OCI-LY1 (cell line): ENCODE measurements around the gene TNRC6C.

Experiments
- H2AFZ ChIP-seq: fragments of 200-600 bp; sonication (generic), shearing (Covaris generic); 2 replicates; pipeline ENCODE4 v1.6.0; 2014; ENCODE audit warnings: antibody characterized with exemption, mild to moderate bottlenecking, low read length
- H3F3A ChIP-seq: fragments of 200-600 bp; sonication (generic), shearing (Covaris generic); 2 replicates; pipeline ENCODE4 v1.6.0; 2014; ENCODE audit warnings: mild to moderate bottlenecking, antibody characterized with exemption, low read length, moderate library complexity; ENCODE audit not compliant: insufficient read depth
- H3K27ac ChIP-seq: fragments of 200-600 bp; sonication (generic); 2 replicates; pipeline ENCODE4 v1.5.1; 2014; ENCODE audit warnings: low read length, mixed run types, mild to moderate bottlenecking, low read depth; ENCODE audit not compliant: poor library complexity, severe bottlenecking
- H3K27me3 ChIP-seq: fragments of 200-600 bp; sonication (generic); 2 replicates; pipeline ENCODE4 v1.6.0; 2014; ENCODE audit warnings: antibody characterized with exemption, mild to moderate bottlenecking, low read length, moderate library complexity; ENCODE audit not compliant: insufficient read depth
- H3K36me3 ChIP-seq: fragments of 200-600 bp; sonication (generic); 2 replicates; pipeline ENCODE4 v1.6.1; 2014; ENCODE audit warnings: mild to moderate bottlenecking, antibody characterized with exemption, low read length, moderate library complexity, mixed read lengths; ENCODE audit not compliant: insufficient read depth
- H3K4me1 ChIP-seq: fragments of 200-600 bp; sonication (generic); 2 replicates; pipeline ENCODE4 v1.5.1; 2014; ENCODE audit warnings: mild to moderate bottlenecking, low read length, moderate library complexity; ENCODE audit not compliant: insufficient read depth, severe bottlenecking
- H3K4me2 ChIP-seq: fragments of 200-600 bp; sonication (generic), shearing (Covaris generic); 2 replicates; pipeline ENCODE4 v1.6.1; 2014; ENCODE audit warnings: low read length
- H3K4me3 ChIP-seq: fragments of 200-600 bp; sonication (generic); 2 replicates; pipeline ENCODE4 v1.5.1; 2014; ENCODE audit warnings: low read length, low read depth, mild to moderate bottlenecking, mixed read lengths; ENCODE audit not compliant: poor library complexity, severe bottlenecking
- H3K79me2 ChIP-seq: fragments of 200-600 bp; shearing (Covaris generic); 2 replicates; pipeline ENCODE4 v1.6.1; 2016; ENCODE audit warnings: mixed run types, low read length, mixed read lengths; ENCODE audit not compliant: insufficient read depth
- H3K9ac ChIP-seq: fragments of 200-600 bp; sonication (generic), shearing (Covaris generic); 2 replicates; pipeline ENCODE4 v1.6.1; 2014; ENCODE audit warnings: mild to moderate bottlenecking, low read length, mixed read lengths
- H3K9me2 ChIP-seq: fragments of 200-600 bp; sonication (generic), shearing (Covaris generic); 2 replicates; pipeline ENCODE4 v1.6.1; 2014; ENCODE audit warnings: low read depth, mild to moderate bottlenecking, low read length, mixed read lengths
- H3K9me3 ChIP-seq: fragments of 200-600 bp; shearing (Covaris generic); 2 replicates; pipeline ENCODE4 v1.6.1; 2014; ENCODE audit warnings: low read length, mixed read lengths
- H4K20me1 ChIP-seq: fragments of 200-600 bp; sonication (generic), shearing (Covaris generic); 2 replicates; pipeline ENCODE4 v1.6.0; 2016; ENCODE audit warnings: mild to moderate bottlenecking, low read length; ENCODE audit not compliant: insufficient read depth
- EZH2 ChIP-seq: fragments of 200-600 bp; sonication (generic), shearing (Covaris generic); IDR thresholded peaks from 2 replicates; pipeline ENCODE4 v1.8.0; 2017; ENCODE audit warnings: borderline replicate concordance, mixed run types, mild to moderate bottlenecking, antibody characterized with exemption, low read length, moderate library complexity, mixed read lengths
- TF ChIP-seq, protein P1 (sequence below): fragments of 200-600 bp; sonication (generic), shearing (Covaris generic); IDR thresholded peaks from 2 replicates; pipeline ENCODE4 v1.5.1; 2017; ENCODE audit warnings: mild to moderate bottlenecking, antibody characterized with exemption, low read length, moderate library complexity, mixed read lengths

The TNRC6C gene

DNA sequence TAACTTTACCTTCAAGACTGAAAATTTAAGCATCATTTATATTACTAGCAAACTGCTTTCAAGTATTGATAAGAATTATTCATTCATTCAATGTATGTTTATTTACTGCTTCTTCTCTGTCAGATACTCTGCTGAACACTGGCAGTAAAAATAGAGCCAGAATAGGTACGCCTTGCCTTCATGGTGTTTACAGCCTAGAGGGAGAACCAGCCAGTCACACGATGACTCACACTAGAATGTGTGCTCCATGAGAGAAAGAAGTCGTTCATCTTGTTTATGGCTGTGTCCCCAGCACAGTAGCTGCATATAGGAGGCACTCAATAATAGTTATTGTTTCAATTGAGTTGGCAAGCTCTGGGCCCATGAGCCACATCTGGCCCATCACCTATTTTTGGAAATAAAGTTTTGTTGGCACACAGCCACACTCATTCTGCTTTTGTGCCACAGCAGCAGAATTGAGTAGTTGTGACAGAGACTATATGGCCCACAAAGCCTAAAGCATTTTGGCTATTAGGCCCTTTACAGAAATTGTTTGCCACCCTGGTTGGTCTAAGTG is 85.9 kb downstream of the TNRC6C start:
- Histone ChIP-seq H3K79me2 (no peaks in the 10 kb centered on the region), H3K27me3 (no peaks in the 10 kb centered on the region), H3K4me1 (peaks cover 17% of the 10 kb centered on the region), H3F3A (no peaks in the 10 kb centered on the region), H3K9ac (no peak overlapping the region), H3K9me2 (no peaks in the 10 kb centered on the region), H3K4me2 (no peak overlapping the region), H4K20me1 (no peaks in the 10 kb centered on the region), H3K27ac (no peak overlapping the region), H3K9me3 (no peaks in the 10 kb centered on the region), H3K4me3 (no peak overlapping the region), H2AFZ (no peak overlapping the region), H3K36me3 (peaks cover 8% of the 10 kb centered on the region)
- TF ChIP-seq, protein P1, sequence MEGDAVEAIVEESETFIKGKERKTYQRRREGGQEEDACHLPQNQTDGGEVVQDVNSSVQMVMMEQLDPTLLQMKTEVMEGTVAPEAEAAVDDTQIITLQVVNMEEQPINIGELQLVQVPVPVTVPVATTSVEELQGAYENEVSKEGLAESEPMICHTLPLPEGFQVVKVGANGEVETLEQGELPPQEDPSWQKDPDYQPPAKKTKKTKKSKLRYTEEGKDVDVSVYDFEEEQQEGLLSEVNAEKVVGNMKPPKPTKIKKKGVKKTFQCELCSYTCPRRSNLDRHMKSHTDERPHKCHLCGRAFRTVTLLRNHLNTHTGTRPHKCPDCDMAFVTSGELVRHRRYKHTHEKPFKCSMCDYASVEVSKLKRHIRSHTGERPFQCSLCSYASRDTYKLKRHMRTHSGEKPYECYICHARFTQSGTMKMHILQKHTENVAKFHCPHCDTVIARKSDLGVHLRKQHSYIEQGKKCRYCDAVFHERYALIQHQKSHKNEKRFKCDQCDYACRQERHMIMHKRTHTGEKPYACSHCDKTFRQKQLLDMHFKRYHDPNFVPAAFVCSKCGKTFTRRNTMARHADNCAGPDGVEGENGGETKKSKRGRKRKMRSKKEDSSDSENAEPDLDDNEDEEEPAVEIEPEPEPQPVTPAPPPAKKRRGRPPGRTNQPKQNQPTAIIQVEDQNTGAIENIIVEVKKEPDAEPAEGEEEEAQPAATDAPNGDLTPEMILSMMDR = no peak
- TF ChIP-seq EZH2 = no peak

DNA sequence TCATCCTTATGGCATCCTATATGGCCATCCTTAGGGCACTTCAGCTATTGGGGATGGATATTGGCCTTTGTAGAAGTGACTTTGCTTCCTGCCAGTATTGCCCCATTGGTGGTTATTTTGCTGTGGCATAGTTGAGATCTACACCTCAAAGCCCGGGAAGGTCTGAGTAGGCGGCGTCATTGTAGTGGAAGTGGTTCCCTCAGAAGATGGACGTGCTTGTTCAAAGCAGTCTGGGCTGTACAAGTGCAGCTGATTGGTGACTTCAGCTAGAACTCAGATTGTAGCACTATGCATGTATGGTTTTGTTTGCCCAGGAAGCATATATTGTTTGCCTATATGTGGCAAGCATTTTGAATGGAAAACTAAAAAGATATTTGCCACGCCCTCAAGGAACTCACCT is 86.8 kb downstream of the TNRC6C start:
- H3K9me2 ChIP-seq = no peaks in the 10 kb centered on the region
- H3K9me3 ChIP-seq = no peaks in the 10 kb centered on the region
- no peaks in the 10 kb centered on the region for H4K20me1 ChIP-seq
- H3K36me3 ChIP-seq = peaks cover 14% of the 10 kb centered on the region
- peaks cover 14% of the 10 kb centered on the region for H3K4me1 ChIP-seq
- TF ChIP-seq, protein P1 = no peak
- no peak for TF ChIP-seq EZH2
- no peaks in the 10 kb centered on the region for H3F3A ChIP-seq
- no peak overlapping the region for H3K9ac ChIP-seq
- no peaks in the 10 kb centered on the region for H3K79me2 ChIP-seq
- H3K4me2 ChIP-seq = no peak overlapping the region
- H3K27ac ChIP-seq = no peak overlapping the region
- no peak overlapping the region for H3K4me3 ChIP-seq
- H2AFZ ChIP-seq = no peak overlapping the region
- H3K27me3 ChIP-seq = no peaks in the 10 kb centered on the region

DNA sequence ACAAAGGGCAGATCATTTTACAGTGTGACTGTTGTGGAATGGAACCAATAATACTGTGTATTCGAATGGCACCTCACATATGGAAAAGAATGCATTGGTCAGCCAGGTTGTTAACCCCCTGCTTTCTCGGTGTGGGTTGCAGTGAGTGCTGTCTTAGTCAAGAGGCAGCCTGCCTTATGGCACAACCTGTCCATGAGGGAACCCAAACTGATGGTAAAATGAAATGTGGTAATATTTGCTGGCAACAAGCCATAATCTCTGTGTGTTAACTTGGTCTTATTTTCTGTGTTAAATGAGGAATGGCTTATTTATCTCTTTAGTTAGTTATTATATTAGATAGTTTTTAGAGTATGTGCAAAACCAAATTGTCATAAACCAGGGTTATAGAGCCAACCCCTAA is 88.4 kb downstream of the TNRC6C start:
- H3K4me2 ChIP-seq = no peak overlapping the region
- no peak for TF ChIP-seq EZH2
- TF ChIP-seq, protein P1 = no peak

More for the DNA sequence above, 88.4 kb downstream of the TNRC6C start:
- Histone ChIP-seq H3K4me3 (no peak overlapping the region), H3K27me3 (no peaks in the 10 kb centered on the region), H3K27ac (no peak overlapping the region), H3F3A (no peaks in the 10 kb centered on the region), H4K20me1 (no peaks in the 10 kb centered on the region), H3K4me1 (no peaks in the 10 kb centered on the region), H3K9me3 (no peaks in the 10 kb centered on the region), H2AFZ (no peak overlapping the region), H3K36me3 (peaks cover 14% of the 10 kb centered on the region), H3K79me2 (no peaks in the 10 kb centered on the region), H3K9me2 (no peaks in the 10 kb centered on the region), H3K9ac (no peak overlapping the region)
